IMR-90 (cell line): ENCODE measurements around the gene PTGR3. TPM values are rescaled to one million over a fixed set of nuclear protein-coding genes. Genes with fewer than 3 reads are reported as not detected.

Experiments used
- ATAC-seq: fragments of 200-7000 bp; cut with Tn5 transposase; 2 replicates; pipeline ENCODE4 v1.9.1; 2020; ENCODE audit warnings: low read depth, mild to moderate bottlenecking, moderate library complexity
- BruUV-seq: library from RNA; stranded (reverse); fragments of 400-500 nt; replicated peaks from 2 replicates; lab custom pipeline; 2021; lab: Mats Ljungman, UMichigan
- CTCF ChIA-PET: fragments of 300-600 bp; formaldehyde crosslinking; extraction: SDS; loops from one replicate; lab custom pipeline; 2021; ENCODE audit warnings: antibody characterized with exemption; lab: Yijun Ruan, JAX
- POLR2A ChIA-PET: fragments of 300-600 bp; sonication (Branson Sonifier 250); formaldehyde crosslinking; loops from one replicate; lab custom pipeline; 2022; ENCODE audit warnings: antibody characterized with exemption; ENCODE audit not compliant: unreplicated experiment; lab: Charles Lee
- DNase-seq: peaks from one replicate; pipeline ENCODE4 v3.0.0; 2013
- H2AFZ ChIP-seq: replicated peaks from 2 replicates; pipeline ENCODE3; 2013; ENCODE audit warnings: low read length, mild to moderate bottlenecking; ENCODE audit not compliant: poor library complexity
- H2AK5ac ChIP-seq: 2 replicates; pipeline ENCODE4 v1.6.1; 2013; ENCODE audit warnings: low read depth, low read length, inconsistent platforms
- H2AK9ac ChIP-seq: replicated peaks from 2 replicates; pipeline ENCODE3; 2013; ENCODE audit warnings: mild to moderate bottlenecking, low read depth, low read length, moderate library complexity; ENCODE audit not compliant: poor library complexity
- H2BK120ac ChIP-seq: 2 replicates; pipeline ENCODE4 v1.6.1; 2013; ENCODE audit warnings: low read depth, low read length, inconsistent platforms
- H2BK15ac ChIP-seq: 3 replicates; pipeline ENCODE4 v1.6.1; 2013; ENCODE audit warnings: low read depth, low read length, inconsistent platforms
- H2BK20ac ChIP-seq: 2 replicates; pipeline ENCODE4 v1.6.1; 2013; ENCODE audit warnings: low read depth, mild to moderate bottlenecking, inconsistent platforms, low read length, moderate library complexity
- H2BK5ac ChIP-seq: 2 replicates; pipeline ENCODE4 v1.6.1; 2013; ENCODE audit warnings: mild to moderate bottlenecking, low read depth, low read length, inconsistent platforms; ENCODE audit not compliant: poor library complexity, severe bottlenecking
- H3K14ac ChIP-seq: replicated peaks from 2 replicates; pipeline ENCODE4 v1.6.1; 2013; ENCODE audit warnings: low read depth, low read length, inconsistent platforms
- H3K18ac ChIP-seq: 2 replicates; pipeline ENCODE4 v1.6.1; 2013; ENCODE audit warnings: low read depth, low read length, control low read depth
- H3K23ac ChIP-seq: 2 replicates; pipeline ENCODE4 v1.6.1; 2013; ENCODE audit warnings: low read depth, low read length, inconsistent platforms
- H3K27ac ChIP-seq: 2 replicates; pipeline ENCODE4 v1.5.1; 2013; ENCODE audit warnings: mild to moderate bottlenecking, control low read depth, low read length; ENCODE audit not compliant: insufficient read depth
- H3K27me3 ChIP-seq: 2 replicates; pipeline ENCODE4 v1.6.1; 2013; ENCODE audit warnings: low read length; ENCODE audit not compliant: control insufficient read depth, insufficient read depth
- H3K36me3 ChIP-seq: 2 replicates; pipeline ENCODE4 v1.6.1; 2013; ENCODE audit warnings: low read length, mixed read lengths; ENCODE audit not compliant: control insufficient read depth, insufficient read depth
- H3K4ac ChIP-seq: 2 replicates; pipeline ENCODE4 v1.6.1; 2013; ENCODE audit warnings: low read depth, low read length, inconsistent platforms
- H3K4me1 ChIP-seq: 2 replicates; pipeline ENCODE4 v1.6.1; 2013; ENCODE audit warnings: low read length, mixed read lengths; ENCODE audit not compliant: control insufficient read depth, insufficient read depth
- H3K4me2 ChIP-seq: 2 replicates; pipeline ENCODE4 v1.6.1; 2013; ENCODE audit warnings: low read depth, mild to moderate bottlenecking, control low read depth, low read length, moderate library complexity
- H3K4me3 ChIP-seq: 2 replicates; pipeline ENCODE4 v1.5.1; 2013; ENCODE audit warnings: low read depth, mild to moderate bottlenecking, control low read depth, low read length, moderate library complexity; ENCODE audit not compliant: insufficient read depth
- H3K56ac ChIP-seq: 2 replicates; pipeline ENCODE4 v1.6.1; 2013; ENCODE audit warnings: low read length, inconsistent platforms; ENCODE audit not compliant: insufficient read depth; ENCODE audit errors: extremely low read depth
- H3K79me1 ChIP-seq, 2 experiments: 2 replicates each; pipeline ENCODE4 v1.6.1; 2013; ENCODE audit warnings: low read length in 2 of 2, inconsistent platforms in 1 of 2, low read depth in 1 of 2
- H3K9ac ChIP-seq: 2 replicates; pipeline ENCODE4 v1.6.1; 2013; ENCODE audit warnings: low read depth, low read length, control low read depth
- H3K9me1 ChIP-seq: 2 replicates; pipeline ENCODE4 v1.6.1; 2013; ENCODE audit warnings: low read length, inconsistent platforms; ENCODE audit not compliant: insufficient read depth
- H3K9me3 ChIP-seq: 2 replicates; pipeline ENCODE4 v1.6.1; 2013; ENCODE audit warnings: low read length; ENCODE audit not compliant: control insufficient read depth, insufficient read depth
- H4K20me1 ChIP-seq: 2 replicates; pipeline ENCODE4 v1.6.1; 2013; ENCODE audit warnings: low read length, inconsistent platforms; ENCODE audit not compliant: insufficient read depth
- H4K5ac ChIP-seq: 2 replicates; pipeline ENCODE4 v1.6.1; 2013; ENCODE audit warnings: mild to moderate bottlenecking, low read depth, low read length, control low read depth
- H4K8ac ChIP-seq, 2 experiments: 2 replicates each; pipeline ENCODE4 v1.6.1; 2013; ENCODE audit warnings: low read depth in 2 of 2, low read length in 2 of 2, control low read depth in 1 of 2, inconsistent platforms in 1 of 2
- H4K91ac ChIP-seq: 2 replicates; pipeline ENCODE4 v1.6.1; 2013; ENCODE audit warnings: low read depth, low read length, inconsistent platforms; ENCODE audit not compliant: insufficient read depth
- BHLHE40 ChIP-seq: fragments of 150-350 bp; IDR thresholded peaks from 2 replicates; pipeline ENCODE4 v1.6.1; 2016; ENCODE audit warnings: mild to moderate bottlenecking, low read depth, low read length
- FOS ChIP-seq: fragments of 150-350 bp; IDR thresholded peaks from 2 replicates; pipeline ENCODE4 v1.6.1; 2016; ENCODE audit warnings: low read depth, low read length
- MXI1 ChIP-seq: IDR thresholded peaks from 2 replicates; pipeline ENCODE4 v1.6.1; 2012; ENCODE audit warnings: low read depth, mild to moderate bottlenecking, low read length, moderate library complexity, borderline replicate concordance
- WGBS, 2 experiments: methylation state at CpG; one replicate each; pipeline versions ENCODE4 v1.1.5 to v1.1.7; 2013; ENCODE audit warnings: missing lambda C conversion rate in 2 of 2; ENCODE audit not compliant: insufficient read length in 1 of 2; ENCODE audit errors: extremely low coverage in 2 of 2; 5-methylcytosine and 5-hydroxymethylcytosine counted together
- dilution Hi-C: fragments of 300-500 bp; cut with HindIII; formaldehyde crosslinking; loops from one replicate; pipeline ENCODE4 v1.14.3; 2018; ENCODE audit warnings: low sequenced_read_pairs; ENCODE audit not compliant: unreplicated experiment
- in situ Hi-C: fragments of 300-500 bp; cut with MboI; formaldehyde crosslinking; loops from 3 replicates; pipeline ENCODE4 v1.14.3; 2019; ENCODE audit warnings: low sequenced_read_pairs, inconsistent platforms, mixed read lengths
- intact Hi-C: fragments of 100-400 bp; cut with micrococcal nuclease; formaldehyde crosslinking; loops from 2 replicates; pipeline ENCODE4 v1.10.0; 2022
- polyA plus RNA-seq, 3 experiments: library from polyadenylated mRNA; depleted of rRNA; stranded (reverse); fragments of >200 nt; gene quantifications; 2 replicates each; pipeline ENCODE4 v1.2.3, GENCODE V29; 2012; ENCODE audit warnings: low replicate concordance in 1 of 3
- total RNA-seq: library from RNA; depleted of rRNA; stranded (reverse); fragments of >200 nt; gene quantifications from 2 replicates; pipeline ENCODE4 v1.2.3, GENCODE V29; 2012

The PTGR3 gene
- total and polyA plus RNA-seq, 2 of the 4 experiments (the other 2 are of a cell fraction) = 16.1 to 26.4 TPM

- intact Hi-C loops (no loop called here), dilution Hi-C loops (no loop called here), in situ Hi-C loops (loop anchor here (25.0 kb wide), 1 partner anchor 1141 kb away; no protein-coding TSS in a partner anchor)
- Histone ChIP-seq H3K36me3 (peaks cover 2% of the 10 kb centered on the region; the same call in 1 of the 2 replicates), H3K4me1 (peaks cover 10% of the 10 kb centered on the region), H2BK120ac (no peak overlapping the region), H4K5ac (no peak overlapping the region), H3K9me3 (no peaks in the 10 kb centered on the region), H2AK5ac (no peak overlapping the region), H3K4me3 (no peak overlapping the region), H3K23ac (no peak overlapping the region), H3K27ac (no peak overlapping the region), H2BK20ac (no peak overlapping the region), H3K4me2 (no peak overlapping the region), H2BK5ac (no peak overlapping the region), H3K4ac (no peak overlapping the region), H4K91ac (no peak overlapping the region), H2AK9ac (no peak overlapping the region), H2AFZ (no peak overlapping the region), H3K18ac (no peak overlapping the region), H3K9me1 (peaks cover 4% of the 10 kb centered on the region; the same call in 1 of the 2 replicates), H4K20me1 (no peaks in the 10 kb centered on the region; the same call in 1 of the 2 replicates), H3K56ac (no peak overlapping the region), H4K8ac (no peak overlapping the region), H2BK15ac (no peak overlapping the region), H3K27me3 (no peaks in the 10 kb centered on the region), H3K14ac (no peak overlapping the region), H3K9ac (no peak overlapping the region), H3K79me1 (peaks cover 4 to 56% of the 10 kb centered on the region in 2 experiments)
- DNase-seq = peak; percentile 6
- CTCF ChIA-PET = no interaction called here
- POLR2A ChIA-PET = no interaction called here
- no peak for ATAC-seq
- no peak for TF ChIP-seq BHLHE40
- TF ChIP-seq FOS = no peak
- TF ChIP-seq MXI1 = no peak
- no CpG with 5 or more reads among the region's 1 CpG for WGBS, 2 experiments
- BruUV-seq = no TSS peak
These were observed 12.5 kb upstream of the PTGR3 start for GRCh38 chr18:75221397-75221796.
